AG04449 (cell line): ENCODE data around the gene TIGD1.

ENCODE experiments used
- CTCF ChIA-PET: fragments of 350-600 bp; formaldehyde crosslinking; extraction: SDS; loops from one replicate; lab custom pipeline; 2021; ENCODE audit warnings: antibody characterized with exemption; lab: Yijun Ruan, JAX
- POLR2A ChIA-PET: fragments of 400-600, 350-600 bp; formaldehyde crosslinking; extraction: SDS; loops from one replicate; lab custom pipeline; 2020; ENCODE audit warnings: antibody characterized with exemption, inconsistent platforms; lab: Yijun Ruan, JAX
- DNase-seq: peaks from one replicate; pipeline ENCODE4 v3.0.0-alpha.2; 2010; ENCODE audit warnings: low read depth, low spot score
- H3K4me3 ChIP-seq: 2 replicates; pipeline ENCODE4 v1.5.1; 2011; ENCODE audit warnings: low read depth, mild to moderate bottlenecking, control low read depth, low read length
- TF ChIP-seq, protein P1 (sequence below): IDR thresholded peaks from one replicate; pipeline ENCODE4 v1.5.1; 2011; ENCODE audit warnings: mild to moderate bottlenecking, moderate library complexity, low read length, control low read depth, inconsistent platforms; ENCODE audit not compliant: insufficient read depth; ENCODE audit errors: missing control alignments

The TIGD1 gene

GRCh38 chr2:232527905-232528470 is 22.4 kb downstream of the TIGD1 start:
- ChIA-PET CTCF (no interaction called here), POLR2A (no interaction called here)
- H3K4me3 ChIP-seq: no peak overlapping the region
- DNase-seq: no peak
- TF ChIP-seq, protein P1, sequence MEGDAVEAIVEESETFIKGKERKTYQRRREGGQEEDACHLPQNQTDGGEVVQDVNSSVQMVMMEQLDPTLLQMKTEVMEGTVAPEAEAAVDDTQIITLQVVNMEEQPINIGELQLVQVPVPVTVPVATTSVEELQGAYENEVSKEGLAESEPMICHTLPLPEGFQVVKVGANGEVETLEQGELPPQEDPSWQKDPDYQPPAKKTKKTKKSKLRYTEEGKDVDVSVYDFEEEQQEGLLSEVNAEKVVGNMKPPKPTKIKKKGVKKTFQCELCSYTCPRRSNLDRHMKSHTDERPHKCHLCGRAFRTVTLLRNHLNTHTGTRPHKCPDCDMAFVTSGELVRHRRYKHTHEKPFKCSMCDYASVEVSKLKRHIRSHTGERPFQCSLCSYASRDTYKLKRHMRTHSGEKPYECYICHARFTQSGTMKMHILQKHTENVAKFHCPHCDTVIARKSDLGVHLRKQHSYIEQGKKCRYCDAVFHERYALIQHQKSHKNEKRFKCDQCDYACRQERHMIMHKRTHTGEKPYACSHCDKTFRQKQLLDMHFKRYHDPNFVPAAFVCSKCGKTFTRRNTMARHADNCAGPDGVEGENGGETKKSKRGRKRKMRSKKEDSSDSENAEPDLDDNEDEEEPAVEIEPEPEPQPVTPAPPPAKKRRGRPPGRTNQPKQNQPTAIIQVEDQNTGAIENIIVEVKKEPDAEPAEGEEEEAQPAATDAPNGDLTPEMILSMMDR: no peak

DNA sequence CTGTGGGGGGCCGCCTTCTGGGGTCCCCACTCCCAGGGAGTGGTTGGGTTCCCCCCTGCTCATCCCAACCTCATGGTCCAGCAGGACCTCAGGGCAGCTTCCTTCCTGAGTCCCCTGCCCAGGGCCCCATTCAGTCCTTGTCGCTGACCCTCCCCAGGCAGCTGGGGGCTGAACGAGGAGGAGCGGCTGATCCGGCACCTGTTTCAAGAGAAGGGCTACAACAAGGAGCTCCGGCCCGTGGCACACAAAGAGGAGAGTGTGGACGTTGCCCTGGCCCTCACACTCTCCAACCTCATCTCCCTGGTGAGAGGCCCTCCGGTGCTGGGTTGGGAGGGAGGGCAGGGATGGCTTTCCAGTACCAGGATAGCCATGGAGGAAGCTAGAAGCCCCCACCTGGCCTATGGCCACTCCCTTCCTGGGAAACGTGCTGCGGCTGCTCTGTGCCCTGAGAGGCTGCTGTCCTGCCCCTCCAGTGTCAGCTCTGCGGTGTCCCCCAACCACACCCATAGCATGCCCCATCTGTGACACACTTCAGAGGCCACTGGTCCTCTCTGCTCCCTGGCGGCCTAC is 23.9 kb downstream of the TIGD1 start:
- DNase-seq: no peak
- CTCF ChIA-PET: interaction anchor here (1.3 to 1.5 kb wide), 2 partner anchors 79 to 87 kb away, joined by 3 to 4 read pairs; no protein-coding TSS in a partner anchor
- TF ChIP-seq, protein P1: no peak
- no peak overlapping the region for H3K4me3 ChIP-seq
- POLR2A ChIA-PET: no interaction called here

GRCh38 chr2:232525791-232526371 is 24.5 kb downstream of the TIGD1 start, which contains the start of gene CHRND:
CHRND (plus strand) TSS chr2:232526160; CDS start chr2:232526216, 56 bp downstream.
- ChIA-PET CTCF (interaction anchor here (1.3 to 1.5 kb wide), 2 partner anchors 79 to 87 kb away, joined by 3 to 4 read pairs; no protein-coding TSS in a partner anchor), POLR2A (no interaction called here)
- TF ChIP-seq, protein P1: no peak
- no peak for DNase-seq
- no peak within 1 kb of the TSS for H3K4me3 ChIP-seq

DNA sequence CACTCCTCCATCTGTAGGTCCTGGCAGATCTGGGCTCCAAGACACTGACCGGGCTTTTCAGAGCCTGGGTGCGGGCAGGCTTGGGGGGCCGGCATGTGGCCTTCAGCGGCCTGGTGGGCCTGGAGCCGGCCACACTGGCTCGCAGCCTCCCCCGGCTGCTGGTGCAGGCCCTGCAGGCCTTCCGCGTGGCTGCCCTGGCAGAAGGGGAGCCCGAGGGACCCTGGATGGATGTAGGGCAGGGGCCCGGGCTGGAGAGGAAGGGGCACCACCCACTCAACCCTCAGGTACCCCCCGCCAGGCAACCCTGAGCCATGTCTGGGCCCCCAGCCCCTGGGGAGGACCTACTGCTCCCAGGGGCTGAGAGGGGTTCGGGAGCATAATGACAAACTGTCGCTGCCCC is 25.2 kb downstream of the TIGD1 start:
- no peak for DNase-seq
- H3K4me3 ChIP-seq: no peak overlapping the region
- CTCF ChIA-PET: no interaction called here
- TF ChIP-seq, protein P1: no peak
- POLR2A ChIA-PET: no interaction called here

DNA sequence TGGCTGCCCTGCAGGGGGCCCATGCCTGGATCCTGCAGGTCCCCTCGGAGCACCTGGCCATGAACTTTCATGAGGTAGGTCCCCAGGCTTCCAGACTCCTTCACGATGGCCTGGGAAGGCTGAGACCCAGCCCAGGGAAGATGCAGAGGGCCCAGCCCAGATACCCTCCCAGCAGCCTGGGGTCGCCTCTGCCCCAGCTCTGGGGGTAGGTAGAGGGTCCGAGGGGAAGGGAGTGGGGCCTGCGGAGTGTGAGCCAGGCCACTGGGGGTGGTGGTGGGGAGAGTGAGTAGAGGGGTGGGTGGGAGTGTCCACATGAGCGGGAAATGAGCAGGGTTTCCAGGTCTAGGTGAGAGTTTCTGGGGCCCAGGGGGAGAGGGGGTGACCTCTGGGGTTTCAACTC is 25.6 kb downstream of the TIGD1 start:
- H3K4me3 ChIP-seq: no peak overlapping the region
- ChIA-PET CTCF (interaction anchor here (1.3 to 5.5 kb wide), 5 partner anchors 10 to 618 kb away, joined by 6 to 41 read pairs (median 8); partner anchors contain the start of gene CHRNG), POLR2A (no interaction called here)
- TF ChIP-seq, protein P1: no peak
- no peak for DNase-seq
